Stimulated activated CD8-positive, alpha-beta memory T cell treated with anti-CD3 and anti-CD28 coated beads, Interleukin-12 subunit alpha, Interleukin-12 subunit beta, amount 100 ng/mL, for 1 hour (primary cell): ENCODE data around the gene ERI3.

Experiments
- DNase-seq: peaks from one replicate; pipeline ENCODE4 v3.0.0-alpha.2; 2020; ENCODE audit warnings: low read depth

ERI3 gene

GRCh38 chr1:44316231-44316759 lies 38.8 kb downstream of the ERI3 start:
- DNase-seq: no peak

- DNase-seq: no peak
Observed at GRCh38 chr1:44315521-44315920, 39.5 kb downstream of the ERI3 start.

GRCh38 chr1:44314452-44314851 lies 40.6 kb downstream of the ERI3 start:
- DNase-seq: no peak

GRCh38 chr1:44313265-44313918 lies 41.7 kb downstream of the ERI3 start:
- DNase-seq: no peak

GRCh38 chr1:44312399-44313196 lies 42.5 kb downstream of the ERI3 start:
- no peak for DNase-seq

GRCh38 chr1:44310006-44310405 lies 45.1 kb downstream of the ERI3 start:
- no peak for DNase-seq

GRCh38 chr1:44305962-44306422 lies 49.1 kb downstream of the ERI3 start:
- DNase-seq: no peak

- no peak for DNase-seq
Observed at GRCh38 chr1:44303532-44303931, 51.5 kb downstream of the ERI3 start.

- no peak for DNase-seq
Observed at GRCh38 chr1:44302541-44302940, 52.5 kb downstream of the ERI3 start.

- DNase-seq: no peak
Observed at GRCh38 chr1:44301442-44301841, 53.6 kb downstream of the ERI3 start.

GRCh38 chr1:44300852-44301251 lies 54.2 kb downstream of the ERI3 start:
- no peak for DNase-seq

- DNase-seq: no peak
Observed at GRCh38 chr1:44297695-44298400, 57.2 kb downstream of the ERI3 start.

- no peak for DNase-seq
Observed at GRCh38 chr1:44296806-44297205, 58.3 kb downstream of the ERI3 start.

- no peak for DNase-seq
Observed at GRCh38 chr1:44296086-44296485, 59.0 kb downstream of the ERI3 start.

GRCh38 chr1:44294588-44295007 lies 60.5 kb downstream of the ERI3 start:
- no peak for DNase-seq

GRCh38 chr1:44293761-44294315 lies 61.2 kb downstream of the ERI3 start:
- DNase-seq: no peak

- no peak for DNase-seq
Observed at GRCh38 chr1:44292651-44293050, 62.4 kb downstream of the ERI3 start.

GRCh38 chr1:44290250-44291094 lies 64.6 kb downstream of the ERI3 start:
- no peak for DNase-seq

GRCh38 chr1:44289530-44289929 lies 65.5 kb downstream of the ERI3 start:
- no peak for DNase-seq

GRCh38 chr1:44288883-44289282 lies 66.2 kb downstream of the ERI3 start:
- no peak for DNase-seq

- DNase-seq: no peak
Observed at GRCh38 chr1:44284184-44284583, 70.9 kb downstream of the ERI3 start.
